Calu3 (cell line): ENCODE results near the gene CDH13. TPM values are rescaled to one million over a fixed set of nuclear protein-coding genes. Genes with fewer than 3 reads are reported as not detected.

Experiments
- BruUV-seq: library from RNA; stranded (reverse); fragments of 400-500 nt; replicated peaks from 2 replicates; lab custom pipeline; 2021; lab: Mats Ljungman, UMichigan
- CTCF ChIA-PET: fragments of 300-600 bp; sonication (Branson Sonifier 250); formaldehyde crosslinking; loops from one replicate; lab custom pipeline; 2022; ENCODE audit warnings: antibody characterized with exemption; lab: Charles Lee
- DNase-seq: peaks from one replicate; pipeline ENCODE4 v3.0.0; 2022
- H3K27ac Mint-ChIP-seq: one replicate; pipeline ENCODE4 v1.8.0; 2022; ENCODE audit warnings: mixed read lengths; ENCODE audit not compliant: unreplicated experiment
- H3K27me3 Mint-ChIP-seq: one replicate; pipeline ENCODE4 v1.8.0; 2022; ENCODE audit warnings: mixed read lengths; ENCODE audit not compliant: unreplicated experiment
- H3K36me3 Mint-ChIP-seq: one replicate; pipeline ENCODE4 v1.8.0; 2022; ENCODE audit warnings: mild to moderate bottlenecking, moderate library complexity, mixed read lengths; ENCODE audit not compliant: insufficient read depth, unreplicated experiment
- H3K4me1 Mint-ChIP-seq: one replicate; pipeline ENCODE4 v1.8.0; 2022; ENCODE audit warnings: mild to moderate bottlenecking, low read depth, mixed read lengths; ENCODE audit not compliant: unreplicated experiment
- H3K4me3 Mint-ChIP-seq: one replicate; pipeline ENCODE4 v1.8.0; 2022; ENCODE audit warnings: mild to moderate bottlenecking, low read depth, moderate library complexity, mixed read lengths; ENCODE audit not compliant: unreplicated experiment
- H3K9me3 Mint-ChIP-seq: one replicate; pipeline ENCODE4 v1.8.0; 2022; ENCODE audit warnings: low read depth, mixed read lengths; ENCODE audit not compliant: unreplicated experiment
- CTCF ChIP-seq: fragments of 200-600 bp; IDR thresholded peaks from one replicate; pipeline ENCODE4 v1.8.0; 2022; ENCODE audit warnings: antibody characterized with exemption; ENCODE audit not compliant: unreplicated experiment
- intact Hi-C: fragments of 100-400 bp; cut with micrococcal nuclease; formaldehyde crosslinking; loops from one replicate; pipeline ENCODE4 v1.10.0; 2022; ENCODE audit not compliant: unreplicated experiment
- total RNA-seq: library from RNA; stranded (reverse); gene quantifications from 2 replicates; pipeline ENCODE4 v1.2.3, GENCODE V29; 2022

Gene CDH13
- total RNA-seq, 1 experiment from 2014 or later: not detected

GRCh38 chr16:83588070-83588469 lies 961.3 kb downstream of the CDH13 start:
- Mint-ChIP-seq H3K4me3 (no peak overlapping the region), H3K36me3 (no peaks in the 10 kb centered on the region), H3K9me3 (peaks cover 8% of the 10 kb centered on the region), H3K4me1 (no peaks in the 10 kb centered on the region), H3K27ac (no peak overlapping the region), H3K27me3 (peaks cover 37% of the 10 kb centered on the region)
- intact Hi-C loops: no loop called here
- BruUV-seq: no TSS peak
- TF ChIP-seq CTCF: no peak
- CTCF ChIA-PET: no interaction called here
- DNase-seq: no peak

GRCh38 chr16:83589576-83589975 lies 962.8 kb downstream of the CDH13 start:
- no peak for TF ChIP-seq CTCF
- BruUV-seq: no TSS peak
- intact Hi-C loops: no loop called here
- no peaks in the 10 kb centered on the region for H3K4me1 Mint-ChIP-seq
- peaks cover 8% of the 10 kb centered on the region for H3K9me3 Mint-ChIP-seq
- CTCF ChIA-PET: no interaction called here
- H3K27me3 Mint-ChIP-seq: peaks cover 36% of the 10 kb centered on the region
- H3K4me3 Mint-ChIP-seq: no peak overlapping the region
- no peak for DNase-seq
- H3K36me3 Mint-ChIP-seq: no peaks in the 10 kb centered on the region
- H3K27ac Mint-ChIP-seq: no peak overlapping the region

GRCh38 chr16:83592778-83593177 lies 966.0 kb downstream of the CDH13 start:
- H3K36me3 Mint-ChIP-seq: no peaks in the 10 kb centered on the region
- peaks cover 8% of the 10 kb centered on the region for H3K9me3 Mint-ChIP-seq
- TF ChIP-seq CTCF: no peak
- no peak for DNase-seq
- CTCF ChIA-PET: interaction anchor here (0.5 kb wide), 1 partner anchor 1104 kb away, joined by 6 read pairs; no protein-coding TSS in a partner anchor
- intact Hi-C loops: no loop called here
- no peak overlapping the region for H3K27ac Mint-ChIP-seq
- H3K27me3 Mint-ChIP-seq: peaks cover 8% of the 10 kb centered on the region
- no TSS peak for BruUV-seq
- H3K4me1 Mint-ChIP-seq: no peaks in the 10 kb centered on the region
- H3K4me3 Mint-ChIP-seq: no peak overlapping the region

- H3K27me3 Mint-ChIP-seq: no peaks in the 10 kb centered on the region
- no TSS peak for BruUV-seq
- H3K4me3 Mint-ChIP-seq: no peak overlapping the region
- DNase-seq: no peak
- no peaks in the 10 kb centered on the region for H3K9me3 Mint-ChIP-seq
- no peaks in the 10 kb centered on the region for H3K36me3 Mint-ChIP-seq
- intact Hi-C loops: no loop called here
- no peak overlapping the region for H3K27ac Mint-ChIP-seq
- no peaks in the 10 kb centered on the region for H3K4me1 Mint-ChIP-seq
- CTCF ChIA-PET: no interaction called here
- TF ChIP-seq CTCF: no peak
Measured at GRCh38 chr16:83599789-83600462, 973.2 kb downstream of the CDH13 start.
